WTC11 (cell line): ENCODE results near the gene UBE2G1. TPM values are rescaled to one million over a fixed set of nuclear protein-coding genes. Genes with fewer than 3 reads are reported as not detected.
A peak's percentile ranks its signal among the peaks of the same experiment; 100 is the strongest.

Source experiments
- ATAC-seq: fragments of 200-7000 bp; cut with Tn5 transposase; 2 replicates; pipeline ENCODE4 v1.10.0; 2021; ENCODE audit warnings: mild to moderate bottlenecking, moderate library complexity
- CTCF ChIA-PET: fragments of 300-600 bp; sonication (Branson Sonifier 250); formaldehyde crosslinking; loops from one replicate; lab custom pipeline; 2021; ENCODE audit warnings: antibody characterized with exemption; lab: Charles Lee
- POLR2A ChIA-PET: fragments of 350-600 bp; sonication (Branson Sonifier 250); formaldehyde crosslinking; loops from one replicate; lab custom pipeline; 2021; ENCODE audit warnings: antibody characterized with exemption; lab: Charles Lee
- DNase-seq: peaks from one replicate; pipeline ENCODE4 v3.0.0; 2021; ENCODE audit warnings: low spot score
- H3K27ac Mint-ChIP-seq: 2 replicates; pipeline ENCODE4 v1.8.0; 2021; ENCODE audit warnings: mixed read lengths
- H3K27me3 Mint-ChIP-seq: 2 replicates; pipeline ENCODE4 v1.8.0; 2021; ENCODE audit warnings: low read depth, mild to moderate bottlenecking, moderate library complexity, mixed read lengths
- H3K36me3 Mint-ChIP-seq: 2 replicates; pipeline ENCODE4 v1.8.0; 2021; ENCODE audit warnings: mixed read lengths
- H3K4me1 Mint-ChIP-seq: 2 replicates; pipeline ENCODE4 v1.8.0; 2022; ENCODE audit warnings: mixed read lengths
- H3K4me3 Mint-ChIP-seq: 2 replicates; pipeline ENCODE4 v1.8.0; 2021; ENCODE audit warnings: mild to moderate bottlenecking, moderate library complexity, mixed read lengths
- H3K9me3 Mint-ChIP-seq: 2 replicates; pipeline ENCODE4 v1.8.0; 2021; ENCODE audit warnings: mixed read lengths
- FOXP1 ChIP-seq: sonication (generic); formaldehyde crosslinking; IDR thresholded peaks from 2 replicates; pipeline ENCODE4 v1.8.0; 2022; ENCODE audit warnings: missing genetic modification reagents, mild to moderate bottlenecking, moderate library complexity, borderline replicate concordance
- HMGXB4 ChIP-seq: sonication (generic); formaldehyde crosslinking; IDR thresholded peaks from 2 replicates; pipeline ENCODE4 v1.8.1; 2023; ENCODE audit warnings: mild to moderate bottlenecking, moderate library complexity, missing genetic modification reagents
- NFATC4 ChIP-seq: fragments of 250-450 bp; sonication (Bioruptor Pico); IDR thresholded peaks from 2 replicates; pipeline ENCODE4 v1.9.0; 2021; ENCODE audit warnings: mild to moderate bottlenecking
- NFE2L1 ChIP-seq: sonication (generic); formaldehyde crosslinking; IDR thresholded peaks from 2 replicates; pipeline ENCODE4 v1.8.1; 2023; ENCODE audit warnings: missing genetic modification reagents
- NR1H2 ChIP-seq: sonication (generic); formaldehyde crosslinking; IDR thresholded peaks from 2 replicates; pipeline ENCODE4 v1.9.0; 2021; ENCODE audit warnings: mild to moderate bottlenecking, moderate library complexity, missing genetic modification reagents
- SMAD3 ChIP-seq: sonication (generic); formaldehyde crosslinking; IDR thresholded peaks from 2 replicates; pipeline ENCODE4 v1.8.0; 2022; ENCODE audit warnings: missing genetic modification reagents, mild to moderate bottlenecking, borderline replicate concordance
- SP1 ChIP-seq: sonication (generic); formaldehyde crosslinking; conservative IDR thresholded peaks from 2 replicates; pipeline ENCODE4 v1.8.1; 2022; ENCODE audit warnings: missing genetic modification reagents
- TEAD1 ChIP-seq: sonication (generic); formaldehyde crosslinking; IDR thresholded peaks from 2 replicates; pipeline ENCODE4 v1.8.0; 2022; ENCODE audit warnings: mild to moderate bottlenecking, missing genetic modification reagents
- ZNF317 ChIP-seq: sonication (generic); formaldehyde crosslinking; IDR thresholded peaks from 2 replicates; pipeline ENCODE4 v1.8.1; 2023; ENCODE audit warnings: low read depth, mild to moderate bottlenecking, moderate library complexity, missing genetic modification reagents, borderline replicate concordance
- ZNF396 ChIP-seq: fragments of 250-450 bp; sonication (Bioruptor Pico); IDR thresholded peaks from 2 replicates; pipeline ENCODE4 v1.8.0; 2021; ENCODE audit warnings: mild to moderate bottlenecking, moderate library complexity, borderline replicate concordance
- ZNF416 ChIP-seq: fragments of 250-450 bp; sonication (Bioruptor Pico); IDR thresholded peaks from 2 replicates; pipeline ENCODE4 v1.9.0; 2021; ENCODE audit warnings: mild to moderate bottlenecking, inconsistent platforms
- ZNF512 ChIP-seq: sonication (generic); formaldehyde crosslinking; IDR thresholded peaks from 2 replicates; pipeline ENCODE4 v1.8.1; 2022; ENCODE audit warnings: missing genetic modification reagents, borderline replicate concordance
- total RNA-seq: library from RNA; stranded (reverse); gene quantifications from 3 replicates; pipeline ENCODE4 v1.2.3, GENCODE V29; 2021
- TF ChIP-seq, protein P1 (sequence below): fragments of 250-450 bp; sonication (Bioruptor Pico); IDR thresholded peaks from 2 replicates; pipeline ENCODE4 v1.8.0; 2021; ENCODE audit warnings: mild to moderate bottlenecking
- TF ChIP-seq, protein P2 (sequence below): sonication (generic); formaldehyde crosslinking; IDR thresholded peaks from 2 replicates; pipeline ENCODE4 v1.8.1; 2023; ENCODE audit warnings: mild to moderate bottlenecking, missing genetic modification reagents, borderline replicate concordance
- TF ChIP-seq, protein P3 (sequence below): sonication (generic); formaldehyde crosslinking; IDR thresholded peaks from 2 replicates; pipeline ENCODE4 v1.8.0; 2022; ENCODE audit warnings: mild to moderate bottlenecking, missing genetic modification reagents
- TF ChIP-seq, protein P4 (sequence below): fragments of 250-450 bp; sonication (Bioruptor Pico); IDR thresholded peaks from 2 replicates; pipeline ENCODE4 v1.9.0; 2021; ENCODE audit warnings: moderate library complexity, mild to moderate bottlenecking, inconsistent platforms, borderline replicate concordance
- TF ChIP-seq, protein P5 (sequence below): sonication (generic); formaldehyde crosslinking; IDR thresholded peaks from 2 replicates; pipeline ENCODE4 v1.8.1; 2022; ENCODE audit warnings: low read depth, mild to moderate bottlenecking, moderate library complexity, missing genetic modification reagents, borderline replicate concordance
- TF ChIP-seq, protein P6 (sequence below): sonication (generic); formaldehyde crosslinking; conservative IDR thresholded peaks from 2 replicates; pipeline ENCODE4 v1.8.1; 2023; ENCODE audit warnings: mild to moderate bottlenecking, low read depth, missing genetic modification reagents, moderate library complexity

The UBE2G1 gene
- total RNA-seq, 1 experiment from 2014 or later = 177 TPM

GRCh38 chr17:4358154-4358553 is 8.3 kb downstream of the UBE2G1 start:
- no peaks in the 10 kb centered on the region for H3K9me3 Mint-ChIP-seq
- H3K27ac Mint-ChIP-seq = peak overlapping the region; percentile 55
- H3K36me3 Mint-ChIP-seq = peaks cover 16% of the 10 kb centered on the region
- ChIA-PET POLR2A (interaction anchor here (0.6 to 1.3 kb wide), 2 partner anchors 10 to 38 kb away, joined by 3 to 7 read pairs; no protein-coding TSS in a partner anchor), CTCF (interaction anchor here (0.7 to 1.1 kb wide), 2 partner anchors 16 to 158 kb away, joined by 3 read pairs; no protein-coding TSS in a partner anchor)
- no peaks in the 10 kb centered on the region for H3K27me3 Mint-ChIP-seq
- peaks cover 48% of the 10 kb centered on the region for H3K4me1 Mint-ChIP-seq
- TF ChIP-seq SP1 (CRISPR knock-in tag) (no peak), FOXP1 (CRISPR knock-in tag) (no peak), NFATC4 (CRISPR knock-in tag) (no peak), SMAD3 (CRISPR knock-in tag) (no peak), NR1H2 (CRISPR knock-in tag) (no peak), TEAD1 (CRISPR knock-in tag) (no peak), HMGXB4 (CRISPR knock-in tag) (no peak), ZNF416 (CRISPR knock-in tag) (no peak), ZNF512 (CRISPR knock-in tag) (no peak), ZNF396 (no peak), NFE2L1 (CRISPR knock-in tag) (no peak), ZNF317 (no peak)
- TF ChIP-seq, protein P1, sequence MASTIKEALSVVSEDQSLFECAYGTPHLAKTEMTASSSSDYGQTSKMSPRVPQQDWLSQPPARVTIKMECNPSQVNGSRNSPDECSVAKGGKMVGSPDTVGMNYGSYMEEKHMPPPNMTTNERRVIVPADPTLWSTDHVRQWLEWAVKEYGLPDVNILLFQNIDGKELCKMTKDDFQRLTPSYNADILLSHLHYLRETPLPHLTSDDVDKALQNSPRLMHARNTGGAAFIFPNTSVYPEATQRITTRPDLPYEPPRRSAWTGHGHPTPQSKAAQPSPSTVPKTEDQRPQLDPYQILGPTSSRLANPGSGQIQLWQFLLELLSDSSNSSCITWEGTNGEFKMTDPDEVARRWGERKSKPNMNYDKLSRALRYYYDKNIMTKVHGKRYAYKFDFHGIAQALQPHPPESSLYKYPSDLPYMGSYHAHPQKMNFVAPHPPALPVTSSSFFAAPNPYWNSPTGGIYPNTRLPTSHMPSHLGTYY (CRISPR knock-in tag) = no peak
- TF ChIP-seq, protein P2, sequence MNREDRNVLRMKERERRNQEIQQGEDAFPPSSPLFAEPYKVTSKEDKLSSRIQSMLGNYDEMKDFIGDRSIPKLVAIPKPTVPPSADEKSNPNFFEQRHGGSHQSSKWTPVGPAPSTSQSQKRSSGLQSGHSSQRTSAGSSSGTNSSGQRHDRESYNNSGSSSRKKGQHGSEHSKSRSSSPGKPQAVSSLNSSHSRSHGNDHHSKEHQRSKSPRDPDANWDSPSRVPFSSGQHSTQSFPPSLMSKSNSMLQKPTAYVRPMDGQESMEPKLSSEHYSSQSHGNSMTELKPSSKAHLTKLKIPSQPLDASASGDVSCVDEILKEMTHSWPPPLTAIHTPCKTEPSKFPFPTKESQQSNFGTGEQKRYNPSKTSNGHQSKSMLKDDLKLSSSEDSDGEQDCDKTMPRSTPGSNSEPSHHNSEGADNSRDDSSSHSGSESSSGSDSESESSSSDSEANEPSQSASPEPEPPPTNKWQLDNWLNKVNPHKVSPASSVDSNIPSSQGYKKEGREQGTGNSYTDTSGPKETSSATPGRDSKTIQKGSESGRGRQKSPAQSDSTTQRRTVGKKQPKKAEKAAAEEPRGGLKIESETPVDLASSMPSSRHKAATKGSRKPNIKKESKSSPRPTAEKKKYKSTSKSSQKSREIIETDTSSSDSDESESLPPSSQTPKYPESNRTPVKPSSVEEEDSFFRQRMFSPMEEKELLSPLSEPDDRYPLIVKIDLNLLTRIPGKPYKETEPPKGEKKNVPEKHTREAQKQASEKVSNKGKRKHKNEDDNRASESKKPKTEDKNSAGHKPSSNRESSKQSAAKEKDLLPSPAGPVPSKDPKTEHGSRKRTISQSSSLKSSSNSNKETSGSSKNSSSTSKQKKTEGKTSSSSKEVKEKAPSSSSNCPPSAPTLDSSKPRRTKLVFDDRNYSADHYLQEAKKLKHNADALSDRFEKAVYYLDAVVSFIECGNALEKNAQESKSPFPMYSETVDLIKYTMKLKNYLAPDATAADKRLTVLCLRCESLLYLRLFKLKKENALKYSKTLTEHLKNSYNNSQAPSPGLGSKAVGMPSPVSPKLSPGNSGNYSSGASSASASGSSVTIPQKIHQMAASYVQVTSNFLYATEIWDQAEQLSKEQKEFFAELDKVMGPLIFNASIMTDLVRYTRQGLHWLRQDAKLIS = no peak
- TF ChIP-seq, protein P3, sequence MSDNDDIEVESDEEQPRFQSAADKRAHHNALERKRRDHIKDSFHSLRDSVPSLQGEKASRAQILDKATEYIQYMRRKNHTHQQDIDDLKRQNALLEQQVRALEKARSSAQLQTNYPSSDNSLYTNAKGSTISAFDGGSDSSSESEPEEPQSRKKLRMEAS (CRISPR knock-in tag) = no peak
- TF ChIP-seq, protein P4, sequence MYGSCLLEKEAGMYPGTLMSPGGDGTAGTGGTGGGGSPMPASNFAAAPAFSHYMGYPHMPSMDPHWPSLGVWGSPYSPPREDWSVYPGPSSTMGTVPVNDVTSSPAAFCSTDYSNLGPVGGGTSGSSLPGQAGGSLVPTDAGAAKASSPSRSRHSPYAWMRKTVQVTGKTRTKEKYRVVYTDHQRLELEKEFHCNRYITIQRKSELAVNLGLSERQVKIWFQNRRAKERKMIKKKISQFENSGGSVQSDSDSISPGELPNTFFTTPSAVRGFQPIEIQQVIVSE (CRISPR knock-in tag) = no peak
- TF ChIP-seq, protein P5, sequence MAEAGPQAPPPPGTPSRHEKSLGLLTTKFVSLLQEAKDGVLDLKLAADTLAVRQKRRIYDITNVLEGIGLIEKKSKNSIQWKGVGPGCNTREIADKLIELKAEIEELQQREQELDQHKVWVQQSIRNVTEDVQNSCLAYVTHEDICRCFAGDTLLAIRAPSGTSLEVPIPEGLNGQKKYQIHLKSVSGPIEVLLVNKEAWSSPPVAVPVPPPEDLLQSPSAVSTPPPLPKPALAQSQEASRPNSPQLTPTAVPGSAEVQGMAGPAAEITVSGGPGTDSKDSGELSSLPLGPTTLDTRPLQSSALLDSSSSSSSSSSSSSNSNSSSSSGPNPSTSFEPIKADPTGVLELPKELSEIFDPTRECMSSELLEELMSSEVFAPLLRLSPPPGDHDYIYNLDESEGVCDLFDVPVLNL (CRISPR knock-in tag) = no peak
- TF ChIP-seq, protein P6, sequence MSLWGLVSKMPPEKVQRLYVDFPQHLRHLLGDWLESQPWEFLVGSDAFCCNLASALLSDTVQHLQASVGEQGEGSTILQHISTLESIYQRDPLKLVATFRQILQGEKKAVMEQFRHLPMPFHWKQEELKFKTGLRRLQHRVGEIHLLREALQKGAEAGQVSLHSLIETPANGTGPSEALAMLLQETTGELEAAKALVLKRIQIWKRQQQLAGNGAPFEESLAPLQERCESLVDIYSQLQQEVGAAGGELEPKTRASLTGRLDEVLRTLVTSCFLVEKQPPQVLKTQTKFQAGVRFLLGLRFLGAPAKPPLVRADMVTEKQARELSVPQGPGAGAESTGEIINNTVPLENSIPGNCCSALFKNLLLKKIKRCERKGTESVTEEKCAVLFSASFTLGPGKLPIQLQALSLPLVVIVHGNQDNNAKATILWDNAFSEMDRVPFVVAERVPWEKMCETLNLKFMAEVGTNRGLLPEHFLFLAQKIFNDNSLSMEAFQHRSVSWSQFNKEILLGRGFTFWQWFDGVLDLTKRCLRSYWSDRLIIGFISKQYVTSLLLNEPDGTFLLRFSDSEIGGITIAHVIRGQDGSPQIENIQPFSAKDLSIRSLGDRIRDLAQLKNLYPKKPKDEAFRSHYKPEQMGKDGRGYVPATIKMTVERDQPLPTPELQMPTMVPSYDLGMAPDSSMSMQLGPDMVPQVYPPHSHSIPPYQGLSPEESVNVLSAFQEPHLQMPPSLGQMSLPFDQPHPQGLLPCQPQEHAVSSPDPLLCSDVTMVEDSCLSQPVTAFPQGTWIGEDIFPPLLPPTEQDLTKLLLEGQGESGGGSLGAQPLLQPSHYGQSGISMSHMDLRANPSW (CRISPR knock-in tag) = no peak
- H3K4me3 Mint-ChIP-seq = no peak overlapping the region
- no peak for ATAC-seq
- DNase-seq = no peak
